ENCODE results near the gene MXD1. TPM values are rescaled to one million over a fixed set of nuclear protein-coding genes. Genes with fewer than 3 reads are reported as not detected.
A peak's percentile ranks its signal among the peaks of the same experiment; 100 is the strongest.

Gene MXD1
- total and polyA plus RNA-seq, 4 donors = 5.4 to 27.2 (median 17.2) TPM

DNA sequence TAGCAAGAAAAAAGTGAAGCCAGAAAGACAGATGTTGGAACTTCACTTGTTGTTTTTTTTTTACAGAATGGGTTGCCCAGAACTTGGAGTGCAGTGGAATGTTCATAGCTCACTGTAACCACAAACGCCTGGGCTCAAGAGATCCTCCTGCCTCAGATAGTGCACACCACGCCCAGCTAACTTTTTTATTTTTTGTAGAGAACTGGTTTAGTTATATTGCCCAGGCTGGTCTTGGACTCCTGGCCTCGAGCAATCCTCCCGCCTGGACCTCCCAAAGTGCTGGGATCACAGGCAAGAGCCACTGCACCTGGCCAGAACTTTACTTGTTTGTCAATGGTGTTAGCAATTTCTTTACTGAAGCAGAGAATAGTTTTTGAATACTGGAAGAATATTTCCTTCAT lies 58.4 kb downstream of the MXD1 start:
- Histone ChIP-seq H3K27me3 (ENCODE audit: control insufficient read depth, insufficient read depth, low read length) (no peaks in the 10 kb centered on the region), H3K27ac (ENCODE audit: low read depth, low read length) (no peak overlapping the region), H3K9me3 (ENCODE audit: control insufficient read depth, insufficient read depth, low read length) (no peaks in the 10 kb centered on the region), H3K4me3 (ENCODE audit: low read depth, low read length) (no peak overlapping the region), H3K36me3 (ENCODE audit: control insufficient read depth, insufficient read depth, low read length) (peaks cover 3% of the 10 kb centered on the region), H3K4me1 (ENCODE audit: control insufficient read depth, insufficient read depth, low read length) (no peaks in the 10 kb centered on the region)
- no peak for DNase-seq (ENCODE audit: low read depth in 4 of 6, low spot score in 6 of 6)
- 94% methylated on average over 2 of the region's 4 CpGs for WGBS (ENCODE audit: insufficient coverage)

DNA sequence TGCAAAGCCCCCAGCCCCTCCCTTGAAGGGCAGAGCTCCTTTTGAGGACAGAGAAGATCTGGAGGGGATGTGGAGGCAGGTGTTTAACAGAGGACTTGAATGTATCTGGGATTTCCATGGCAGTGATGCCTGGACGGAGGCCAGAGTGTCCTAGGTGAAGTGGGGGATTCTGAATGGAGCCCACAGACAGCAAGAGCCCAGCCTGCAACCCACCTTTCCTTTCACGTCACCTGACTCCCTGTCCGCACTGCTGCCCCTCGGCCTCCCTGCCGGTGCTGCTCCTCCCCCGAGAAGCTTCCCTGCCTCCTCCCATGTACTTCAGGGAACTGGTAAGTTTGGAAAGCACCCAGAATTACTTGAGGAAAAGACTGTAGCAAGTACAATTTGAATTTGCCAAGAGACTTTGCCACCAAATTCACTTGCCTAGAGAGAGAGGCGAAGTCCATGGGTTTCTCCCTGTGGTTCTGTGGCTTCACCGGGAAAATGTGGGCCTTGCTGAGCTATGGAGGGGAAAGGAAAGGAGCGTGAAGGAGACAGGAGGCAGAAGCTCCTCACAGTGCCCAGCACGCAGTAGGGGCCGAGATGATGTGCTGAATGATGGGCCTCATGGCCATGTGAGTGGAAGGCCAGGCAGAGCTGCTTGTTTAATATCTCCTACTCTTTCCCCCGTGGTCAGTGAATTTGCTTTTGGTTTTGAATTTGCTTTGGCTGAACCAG lies 60.4 kb downstream of the MXD1 start:
- DNase-seq (ENCODE audit: low read depth in 4 of 6, low spot score in 6 of 6) = no peak
- no peaks in the 10 kb centered on the region for H3K27me3 ChIP-seq (ENCODE audit: control insufficient read depth, insufficient read depth, low read length)
- no peak overlapping the region for H3K27ac ChIP-seq (ENCODE audit: low read depth, low read length)
- H3K36me3 ChIP-seq (ENCODE audit: control insufficient read depth, insufficient read depth, low read length) = peaks cover 12% of the 10 kb centered on the region
- H3K4me1 ChIP-seq (ENCODE audit: control insufficient read depth, insufficient read depth, low read length) = no peaks in the 10 kb centered on the region
- H3K4me3 ChIP-seq (ENCODE audit: low read depth, low read length) = no peak overlapping the region
- no peaks in the 10 kb centered on the region for H3K9me3 ChIP-seq (ENCODE audit: control insufficient read depth, insufficient read depth, low read length)
- WGBS (ENCODE audit: insufficient coverage) = 77% methylated on average over 9 of the region's 12 CpGs

DNA sequence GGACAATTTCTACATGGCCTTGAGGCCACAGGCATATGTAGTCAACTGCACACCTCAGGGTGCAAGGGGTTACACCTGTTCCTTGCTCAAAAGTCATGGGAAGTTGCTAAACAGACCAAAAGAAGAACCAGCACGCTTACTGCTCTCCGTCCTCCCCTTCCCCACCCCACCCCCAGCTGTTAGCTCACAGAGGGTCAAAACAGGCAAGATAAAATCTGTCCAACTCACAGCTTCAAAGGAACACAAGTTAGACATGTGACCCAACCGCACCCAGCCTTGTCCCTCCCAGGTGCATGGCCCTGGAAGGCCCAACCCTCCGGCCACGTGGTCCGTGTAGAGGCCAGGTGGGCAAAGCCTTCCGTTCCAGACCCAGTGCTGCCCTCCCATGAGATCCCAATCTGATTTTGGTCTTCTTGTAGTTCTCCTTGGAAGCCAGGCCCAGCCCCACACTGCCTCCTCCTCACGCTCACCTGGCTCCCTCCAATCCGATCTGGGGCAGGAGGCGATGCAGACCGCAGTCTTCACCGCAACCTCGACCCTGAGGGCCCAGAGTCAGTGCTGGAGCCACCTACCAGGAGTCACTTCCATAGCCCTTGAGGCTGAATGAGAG lies 61.0 kb downstream of the MXD1 start:
- peaks cover 12% of the 10 kb centered on the region for H3K36me3 ChIP-seq (ENCODE audit: control insufficient read depth, insufficient read depth, low read length)
- no peaks in the 10 kb centered on the region for H3K27me3 ChIP-seq (ENCODE audit: control insufficient read depth, insufficient read depth, low read length)
- DNase-seq (ENCODE audit: low read depth in 4 of 6, low spot score in 6 of 6) = no peak
- H3K27ac ChIP-seq (ENCODE audit: low read depth, low read length) = no peak overlapping the region
- no peaks in the 10 kb centered on the region for H3K9me3 ChIP-seq (ENCODE audit: control insufficient read depth, insufficient read depth, low read length)
- 92% methylated on average over 13 of the region's 13 CpGs for WGBS (ENCODE audit: insufficient coverage)
- H3K4me3 ChIP-seq (ENCODE audit: low read depth, low read length) = no peak overlapping the region
- no peaks in the 10 kb centered on the region for H3K4me1 ChIP-seq (ENCODE audit: control insufficient read depth, insufficient read depth, low read length)

DNA sequence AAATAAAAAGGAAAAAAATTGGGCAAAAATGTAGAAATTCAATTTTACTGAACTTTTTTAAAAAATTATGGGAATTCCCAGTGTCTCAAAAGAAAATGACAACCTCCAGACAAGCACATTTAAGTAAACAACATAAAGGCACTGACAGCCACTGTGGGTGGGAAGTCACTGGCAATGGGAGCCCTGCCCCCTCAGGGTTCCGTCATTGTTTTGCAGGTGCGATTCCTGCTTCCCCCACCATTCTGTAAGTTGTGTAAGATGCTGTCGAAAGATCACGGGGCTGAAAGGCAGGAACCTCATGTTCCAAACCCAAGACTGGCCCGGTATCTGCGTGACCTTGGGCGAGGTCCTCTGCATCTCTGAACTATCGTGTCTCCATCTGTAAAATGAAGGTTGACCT lies 62.3 kb downstream of the MXD1 start:
- no peaks in the 10 kb centered on the region for H3K27me3 ChIP-seq (ENCODE audit: control insufficient read depth, insufficient read depth, low read length)
- DNase-seq (ENCODE audit: low read depth in 4 of 6, low spot score in 6 of 6) = no peak
- WGBS (ENCODE audit: insufficient coverage) = 93% methylated on average over 3 of the region's 8 CpGs
- no peak overlapping the region for H3K27ac ChIP-seq (ENCODE audit: low read depth, low read length)
- no peaks in the 10 kb centered on the region for H3K4me1 ChIP-seq (ENCODE audit: control insufficient read depth, insufficient read depth, low read length)
- H3K36me3 ChIP-seq (ENCODE audit: control insufficient read depth, insufficient read depth, low read length) = peaks cover 12% of the 10 kb centered on the region
- H3K9me3 ChIP-seq (ENCODE audit: control insufficient read depth, insufficient read depth, low read length) = no peaks in the 10 kb centered on the region
- no peak overlapping the region for H3K4me3 ChIP-seq (ENCODE audit: low read depth, low read length)

DNA sequence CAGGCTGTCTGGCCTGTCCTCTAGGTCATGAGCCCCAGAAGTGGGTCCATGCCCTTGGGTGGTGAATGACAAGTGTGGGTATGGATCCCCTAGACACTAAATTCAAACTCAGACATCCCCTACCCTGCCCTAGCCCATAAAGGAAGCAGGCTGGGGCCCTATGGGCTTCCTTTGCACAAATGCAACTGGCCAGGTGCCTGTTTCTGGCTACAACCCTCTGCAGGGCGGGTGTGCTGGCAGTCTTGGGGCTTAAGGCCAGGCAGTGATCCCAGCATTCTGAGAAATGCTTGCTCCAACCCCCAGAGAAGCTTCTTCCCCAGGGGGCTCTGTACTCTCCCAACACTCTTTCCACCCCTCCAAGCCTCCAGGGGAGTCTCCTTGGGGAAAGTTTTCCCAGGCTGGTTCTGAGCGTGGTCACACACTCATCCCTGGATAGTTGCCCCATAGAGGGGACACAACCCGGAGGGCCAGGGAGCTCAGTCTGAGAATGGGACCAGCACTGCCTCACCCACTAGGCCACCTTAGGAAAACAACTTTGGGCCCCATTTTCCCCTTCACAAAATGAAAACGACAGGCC lies 63.1 kb downstream of the MXD1 start:
- Histone ChIP-seq H3K4me3 (ENCODE audit: low read depth, low read length) (no peak overlapping the region), H3K27ac (ENCODE audit: low read depth, low read length) (no peak overlapping the region), H3K27me3 (ENCODE audit: control insufficient read depth, insufficient read depth, low read length) (no peaks in the 10 kb centered on the region), H3K36me3 (ENCODE audit: control insufficient read depth, insufficient read depth, low read length) (peaks cover 16% of the 10 kb centered on the region), H3K4me1 (ENCODE audit: control insufficient read depth, insufficient read depth, low read length) (no peaks in the 10 kb centered on the region), H3K9me3 (ENCODE audit: control insufficient read depth, insufficient read depth, low read length) (no peaks in the 10 kb centered on the region)
- WGBS (ENCODE audit: insufficient coverage) = 79% methylated on average over 3 of the region's 4 CpGs
- DNase-seq (ENCODE audit: low read depth in 4 of 6, low spot score in 6 of 6) = no peak

DNA sequence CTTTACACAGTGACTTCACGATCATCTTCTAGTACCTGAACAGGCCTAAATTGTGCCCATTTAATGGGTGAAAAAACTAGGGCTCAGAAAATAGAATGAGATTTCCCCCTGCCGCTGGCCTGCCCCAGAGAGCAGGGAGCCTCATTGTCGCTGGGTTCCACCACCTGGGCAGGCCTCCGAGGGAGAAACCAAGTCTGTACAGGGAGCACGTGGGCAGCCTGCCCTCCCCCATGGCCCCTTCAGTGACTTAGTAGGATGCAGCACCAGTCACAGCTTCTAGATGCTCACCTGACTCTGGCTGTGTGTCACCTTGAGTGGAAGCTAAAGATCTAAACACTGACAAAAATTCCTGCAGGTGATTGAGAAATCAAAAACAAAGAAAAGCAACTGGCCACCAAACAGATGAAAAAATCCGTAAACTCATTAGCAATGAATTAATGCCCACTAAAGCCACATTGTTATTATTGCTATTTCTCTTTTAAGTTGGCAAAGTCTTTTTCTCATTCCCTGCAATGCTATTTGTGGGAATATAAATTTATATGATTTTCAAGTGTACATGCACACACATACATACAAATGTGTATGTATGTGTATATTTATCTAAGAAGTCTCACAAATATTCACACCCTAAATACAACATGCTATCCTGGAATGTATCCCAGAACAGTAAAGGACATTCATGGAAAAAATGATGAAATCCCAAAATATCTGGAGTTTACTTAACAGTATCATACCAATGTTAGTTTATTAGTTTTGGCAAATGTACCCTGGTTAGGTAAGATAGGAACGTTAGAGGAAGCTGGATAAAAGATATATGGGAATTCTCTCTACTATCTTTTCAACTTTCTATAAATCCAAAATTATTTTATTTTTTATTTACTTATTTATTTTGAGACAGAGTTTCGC lies 65.2 kb downstream of the MXD1 start:
- H3K9me3 ChIP-seq (ENCODE audit: control insufficient read depth, insufficient read depth, low read length) = no peaks in the 10 kb centered on the region
- no peaks in the 10 kb centered on the region for H3K4me1 ChIP-seq (ENCODE audit: control insufficient read depth, insufficient read depth, low read length)
- DNase-seq (ENCODE audit: low read depth in 4 of 6, low spot score in 6 of 6) = peak in 1 of 6 donors; percentile 13
- H3K27ac ChIP-seq (ENCODE audit: low read depth, low read length) = no peak overlapping the region
- no peak overlapping the region for H3K4me3 ChIP-seq (ENCODE audit: low read depth, low read length)
- H3K27me3 ChIP-seq (ENCODE audit: control insufficient read depth, insufficient read depth, low read length) = no peaks in the 10 kb centered on the region
- peaks cover 19% of the 10 kb centered on the region for H3K36me3 ChIP-seq (ENCODE audit: control insufficient read depth, insufficient read depth, low read length)
- 81% methylated on average over 4 of the region's 8 CpGs for WGBS (ENCODE audit: insufficient coverage)

DNA sequence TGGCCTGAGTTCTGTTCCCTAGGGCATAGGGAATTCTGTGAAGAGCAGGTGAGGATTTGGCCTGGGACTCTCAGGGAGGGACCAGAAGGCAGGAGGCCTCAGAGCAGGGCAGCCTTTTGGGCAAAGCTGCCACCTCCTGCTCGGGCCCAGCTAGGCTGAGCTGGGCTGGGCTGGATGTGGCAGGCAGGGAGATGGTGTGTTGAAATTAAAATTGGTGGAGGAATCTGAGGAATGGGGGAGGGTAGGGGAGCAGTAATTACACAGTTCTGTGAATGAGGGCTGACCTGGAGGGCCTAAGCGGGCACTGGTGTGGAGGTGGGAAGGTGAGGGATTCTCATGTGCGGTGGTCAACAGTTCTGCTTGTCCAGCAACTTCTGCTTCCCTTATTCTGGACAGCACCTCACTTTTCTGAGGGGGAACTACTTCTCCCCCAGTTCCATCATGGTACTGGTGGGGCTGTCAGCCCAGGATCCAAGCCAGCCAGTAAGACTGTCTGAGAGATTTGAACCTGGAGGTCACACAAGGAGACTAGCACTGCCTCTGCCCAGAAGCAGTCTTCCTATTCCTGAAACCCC lies 68.6 kb downstream of the MXD1 start:
- H3K27me3 ChIP-seq (ENCODE audit: control insufficient read depth, insufficient read depth, low read length) = no peaks in the 10 kb centered on the region
- no peak overlapping the region for H3K27ac ChIP-seq (ENCODE audit: low read depth, low read length)
- no peak overlapping the region for H3K4me3 ChIP-seq (ENCODE audit: low read depth, low read length)
- H3K36me3 ChIP-seq (ENCODE audit: control insufficient read depth, insufficient read depth, low read length) = peaks cover 22% of the 10 kb centered on the region
- 82% methylated on average over 1 of the region's 3 CpGs for WGBS (ENCODE audit: insufficient coverage)
- H3K4me1 ChIP-seq (ENCODE audit: control insufficient read depth, insufficient read depth, low read length) = no peaks in the 10 kb centered on the region
- no peak for DNase-seq (ENCODE audit: low read depth in 4 of 6, low spot score in 6 of 6)
- no peaks in the 10 kb centered on the region for H3K9me3 ChIP-seq (ENCODE audit: control insufficient read depth, insufficient read depth, low read length)

DNA sequence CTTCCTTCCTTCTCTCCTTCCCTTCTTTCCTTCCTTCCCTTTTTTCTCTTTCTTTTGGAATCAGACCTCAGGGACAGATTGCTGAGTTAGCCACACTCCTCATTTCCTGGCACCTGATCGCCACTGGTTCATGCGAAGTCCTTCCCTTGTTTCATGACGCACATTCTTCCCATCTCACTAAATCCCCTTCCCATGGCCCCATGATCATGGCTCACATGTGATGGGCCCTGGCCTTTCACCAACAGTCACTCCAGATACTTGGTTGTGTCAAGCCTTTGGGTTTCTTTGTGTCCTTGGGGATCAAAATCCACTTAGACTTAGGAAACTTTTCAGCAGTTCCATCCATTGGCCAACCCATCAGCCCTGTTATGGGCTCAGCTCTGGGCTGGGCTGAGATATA lies 70.3 kb downstream of the MXD1 start:
- H3K4me3 ChIP-seq (ENCODE audit: low read depth, low read length) = no peak overlapping the region
- no peaks in the 10 kb centered on the region for H3K4me1 ChIP-seq (ENCODE audit: control insufficient read depth, insufficient read depth, low read length)
- peaks cover 24% of the 10 kb centered on the region for H3K36me3 ChIP-seq (ENCODE audit: control insufficient read depth, insufficient read depth, low read length)
- 96% methylated on average over 3 of the region's 3 CpGs for WGBS (ENCODE audit: insufficient coverage)
- no peak for DNase-seq (ENCODE audit: low read depth in 4 of 6, low spot score in 6 of 6)
- H3K27ac ChIP-seq (ENCODE audit: low read depth, low read length) = no peak overlapping the region
- no peaks in the 10 kb centered on the region for H3K9me3 ChIP-seq (ENCODE audit: control insufficient read depth, insufficient read depth, low read length)
- H3K27me3 ChIP-seq (ENCODE audit: control insufficient read depth, insufficient read depth, low read length) = no peaks in the 10 kb centered on the region

DNA sequence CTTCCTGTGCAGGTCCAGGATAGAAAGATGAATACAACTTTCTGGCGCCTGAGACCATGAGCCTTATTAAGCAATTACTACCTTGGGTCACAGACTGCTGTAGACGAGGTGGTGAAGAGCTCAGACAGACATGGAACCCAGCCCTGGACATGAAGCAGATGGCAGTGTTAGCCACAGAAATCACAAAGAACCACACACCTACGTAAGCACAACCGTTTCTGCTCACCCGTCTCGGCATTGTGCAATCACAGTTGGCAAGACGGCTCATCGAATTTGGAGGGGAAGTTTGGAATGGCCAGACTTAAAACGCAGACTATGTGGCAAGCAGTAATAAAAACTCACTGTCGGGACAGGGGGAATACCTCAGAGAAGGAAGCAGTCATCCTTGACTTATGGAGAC lies 70.8 kb downstream of the MXD1 start:
- H3K36me3 ChIP-seq (ENCODE audit: control insufficient read depth, insufficient read depth, low read length) = peaks cover 27% of the 10 kb centered on the region
- no peak overlapping the region for H3K27ac ChIP-seq (ENCODE audit: low read depth, low read length)
- peak in 1 of 6 donors; percentile 10 for DNase-seq (ENCODE audit: low read depth in 4 of 6, low spot score in 6 of 6)
- H3K9me3 ChIP-seq (ENCODE audit: control insufficient read depth, insufficient read depth, low read length) = no peaks in the 10 kb centered on the region
- no peak overlapping the region for H3K4me3 ChIP-seq (ENCODE audit: low read depth, low read length)
- WGBS (ENCODE audit: insufficient coverage) = 91% methylated on average over 10 of the region's 10 CpGs
- H3K4me1 ChIP-seq (ENCODE audit: control insufficient read depth, insufficient read depth, low read length) = no peaks in the 10 kb centered on the region
- H3K27me3 ChIP-seq (ENCODE audit: control insufficient read depth, insufficient read depth, low read length) = no peaks in the 10 kb centered on the region

Data from spinal cord (tissue), 10 donors.